ENCODE measurements around the gene FHIT.

DNA sequence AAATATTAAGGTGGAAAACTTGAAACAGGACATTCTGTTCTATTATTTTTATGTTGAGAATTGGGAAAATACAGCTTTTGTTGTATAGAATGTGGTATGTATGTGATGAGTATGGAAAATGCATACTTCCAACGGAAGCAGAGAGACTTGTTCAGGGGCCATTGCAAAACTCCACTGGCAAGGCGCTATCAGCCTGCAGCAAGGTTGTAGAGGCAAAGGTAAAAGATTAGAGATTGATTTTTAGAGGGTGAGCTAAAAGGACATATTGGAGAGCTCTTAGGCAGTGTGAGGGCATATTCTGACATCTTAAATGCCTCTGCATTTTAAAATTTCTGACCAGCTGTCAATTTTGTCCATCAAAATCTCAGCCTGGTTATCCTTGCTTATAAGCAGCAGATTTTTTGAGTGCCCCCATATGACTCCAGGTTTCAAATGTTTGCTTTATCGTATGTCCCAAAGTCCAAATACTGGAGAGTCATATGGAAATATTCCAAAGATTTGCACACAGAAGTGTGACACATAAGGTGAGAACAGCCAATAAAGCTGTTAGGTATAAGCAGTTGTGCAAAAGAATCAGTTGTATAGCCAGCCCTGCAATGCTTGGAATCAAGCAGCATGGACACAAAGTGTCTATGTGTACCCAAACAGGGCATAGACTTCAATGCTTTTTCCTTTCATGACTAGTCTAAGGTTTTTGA, 829.4 kb downstream of the FHIT start:
- TF ChIP-seq, protein P1, sequence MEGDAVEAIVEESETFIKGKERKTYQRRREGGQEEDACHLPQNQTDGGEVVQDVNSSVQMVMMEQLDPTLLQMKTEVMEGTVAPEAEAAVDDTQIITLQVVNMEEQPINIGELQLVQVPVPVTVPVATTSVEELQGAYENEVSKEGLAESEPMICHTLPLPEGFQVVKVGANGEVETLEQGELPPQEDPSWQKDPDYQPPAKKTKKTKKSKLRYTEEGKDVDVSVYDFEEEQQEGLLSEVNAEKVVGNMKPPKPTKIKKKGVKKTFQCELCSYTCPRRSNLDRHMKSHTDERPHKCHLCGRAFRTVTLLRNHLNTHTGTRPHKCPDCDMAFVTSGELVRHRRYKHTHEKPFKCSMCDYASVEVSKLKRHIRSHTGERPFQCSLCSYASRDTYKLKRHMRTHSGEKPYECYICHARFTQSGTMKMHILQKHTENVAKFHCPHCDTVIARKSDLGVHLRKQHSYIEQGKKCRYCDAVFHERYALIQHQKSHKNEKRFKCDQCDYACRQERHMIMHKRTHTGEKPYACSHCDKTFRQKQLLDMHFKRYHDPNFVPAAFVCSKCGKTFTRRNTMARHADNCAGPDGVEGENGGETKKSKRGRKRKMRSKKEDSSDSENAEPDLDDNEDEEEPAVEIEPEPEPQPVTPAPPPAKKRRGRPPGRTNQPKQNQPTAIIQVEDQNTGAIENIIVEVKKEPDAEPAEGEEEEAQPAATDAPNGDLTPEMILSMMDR (IDR thresholded peaks at IDR 0.05 in 2 of 3, conservative IDR thresholded peaks at IDR 0.05 in 1 of 3; ENCODE audit: control insufficient read depth in 2 of 3, extremely low read depth in 1 of 3, insufficient read depth in 1 of 3, low read depth in 3 of 3, low read length in 3 of 3) = no peak
- no peak for TF ChIP-seq SREBF1 (IDR thresholded peaks at IDR 0.05; ENCODE audit: low read length)
- TF ChIP-seq ZNF274 (IDR thresholded peaks at IDR 0.05; ENCODE audit: insufficient read depth, insufficient read length) = no peak
- TF ChIP-seq POLR2A (IDR thresholded peaks at IDR 0.05; ENCODE audit: low read depth, low read length) = no peak
- no peak for TF ChIP-seq CHD1 (IDR thresholded peaks at IDR 0.05; ENCODE audit: low read depth, low read length)
- TF ChIP-seq, protein P2, sequence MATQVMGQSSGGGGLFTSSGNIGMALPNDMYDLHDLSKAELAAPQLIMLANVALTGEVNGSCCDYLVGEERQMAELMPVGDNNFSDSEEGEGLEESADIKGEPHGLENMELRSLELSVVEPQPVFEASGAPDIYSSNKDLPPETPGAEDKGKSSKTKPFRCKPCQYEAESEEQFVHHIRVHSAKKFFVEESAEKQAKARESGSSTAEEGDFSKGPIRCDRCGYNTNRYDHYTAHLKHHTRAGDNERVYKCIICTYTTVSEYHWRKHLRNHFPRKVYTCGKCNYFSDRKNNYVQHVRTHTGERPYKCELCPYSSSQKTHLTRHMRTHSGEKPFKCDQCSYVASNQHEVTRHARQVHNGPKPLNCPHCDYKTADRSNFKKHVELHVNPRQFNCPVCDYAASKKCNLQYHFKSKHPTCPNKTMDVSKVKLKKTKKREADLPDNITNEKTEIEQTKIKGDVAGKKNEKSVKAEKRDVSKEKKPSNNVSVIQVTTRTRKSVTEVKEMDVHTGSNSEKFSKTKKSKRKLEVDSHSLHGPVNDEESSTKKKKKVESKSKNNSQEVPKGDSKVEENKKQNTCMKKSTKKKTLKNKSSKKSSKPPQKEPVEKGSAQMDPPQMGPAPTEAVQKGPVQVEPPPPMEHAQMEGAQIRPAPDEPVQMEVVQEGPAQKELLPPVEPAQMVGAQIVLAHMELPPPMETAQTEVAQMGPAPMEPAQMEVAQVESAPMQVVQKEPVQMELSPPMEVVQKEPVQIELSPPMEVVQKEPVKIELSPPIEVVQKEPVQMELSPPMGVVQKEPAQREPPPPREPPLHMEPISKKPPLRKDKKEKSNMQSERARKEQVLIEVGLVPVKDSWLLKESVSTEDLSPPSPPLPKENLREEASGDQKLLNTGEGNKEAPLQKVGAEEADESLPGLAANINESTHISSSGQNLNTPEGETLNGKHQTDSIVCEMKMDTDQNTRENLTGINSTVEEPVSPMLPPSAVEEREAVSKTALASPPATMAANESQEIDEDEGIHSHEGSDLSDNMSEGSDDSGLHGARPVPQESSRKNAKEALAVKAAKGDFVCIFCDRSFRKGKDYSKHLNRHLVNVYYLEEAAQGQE (IDR thresholded peaks at IDR 0.05; ENCODE audit: low read depth, low read length) = no peak
